A172 (cell line): ENCODE measurements around the gene EFNB1. TPM values are rescaled to one million over a fixed set of nuclear protein-coding genes. Genes with fewer than 3 reads are reported as not detected.

Experiments
- DNase-seq: peaks from one replicate; pipeline ENCODE4 v3.0.0-alpha.2; 2015; ENCODE audit warnings: low spot score
- total RNA-seq: library from RNA; depleted of rRNA; stranded (reverse); fragments of >200 nt; shearing (Covaris generic); gene quantifications from 2 replicates; pipeline ENCODE4 v1.2.3, GENCODE V29; 2014

The EFNB1 gene
- total RNA-seq, 1 experiment from 2014 or later = 6.7 TPM

DNA sequence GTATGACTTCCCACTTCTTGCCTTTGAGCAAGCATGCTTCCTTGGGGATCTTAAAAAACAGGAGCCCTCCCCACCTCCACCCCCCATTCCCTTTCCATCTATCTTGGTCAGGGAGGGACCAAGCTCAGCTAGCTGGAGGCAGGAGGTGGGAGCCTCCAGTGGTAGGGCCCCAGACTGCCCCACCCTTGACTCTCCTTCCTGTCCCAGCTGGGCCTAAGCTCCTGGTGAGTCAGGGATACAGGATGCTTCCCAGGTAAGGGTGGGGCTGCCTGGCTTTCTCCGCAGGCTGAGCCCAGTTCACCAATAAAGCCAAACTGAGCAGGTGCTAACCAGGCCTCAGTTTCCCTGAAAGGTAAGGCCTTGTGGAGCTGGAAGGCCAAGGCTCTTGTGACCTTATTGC is 15.2 kb downstream of the EFNB1 start:
- DNase-seq = no peak

DNA sequence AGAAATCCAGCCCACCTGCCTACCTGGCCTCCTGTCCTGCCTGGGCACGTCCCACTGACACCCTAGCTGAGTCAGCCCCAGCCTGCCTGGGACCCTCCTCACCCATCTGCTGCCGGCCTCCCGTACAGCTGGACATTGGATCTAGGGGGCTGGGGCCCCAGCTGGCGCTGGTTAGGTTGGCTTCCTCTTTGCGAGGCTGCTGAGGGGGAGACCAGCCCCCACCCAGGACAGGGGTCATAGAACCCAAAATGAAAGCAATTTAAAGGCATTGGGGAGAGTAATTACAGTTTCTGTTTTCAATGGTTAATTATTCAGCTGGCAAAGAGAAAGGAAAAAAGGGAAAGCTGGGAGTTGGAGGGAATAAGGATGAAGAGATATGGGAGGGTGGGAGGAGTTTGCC is 15.8 kb downstream of the EFNB1 start:
- DNase-seq = no peak

DNA sequence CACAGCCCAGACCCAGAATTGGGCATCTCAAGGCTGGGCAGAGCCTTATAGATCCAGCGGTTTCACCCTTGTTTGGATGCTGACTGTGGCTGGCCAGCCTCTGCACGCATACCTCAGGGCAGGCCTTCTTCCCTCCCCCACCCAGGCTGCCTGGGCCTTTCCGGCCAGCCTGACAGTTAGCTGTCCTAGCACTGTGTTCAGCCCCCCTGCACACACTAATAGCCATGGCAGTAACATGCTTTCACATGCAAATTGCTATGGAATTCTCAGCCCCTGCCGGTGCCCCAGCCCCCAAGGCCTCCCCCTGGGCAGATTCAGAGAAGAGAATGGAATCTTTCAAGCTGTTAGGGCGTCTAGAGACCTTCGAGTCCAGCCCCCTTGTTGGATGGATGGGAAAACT is 17.7 kb downstream of the EFNB1 start:
- DNase-seq = no peak

GRCh38 chrX:68847172-68847571 is 18.4 kb downstream of the EFNB1 start:
- no peak for DNase-seq

DNA sequence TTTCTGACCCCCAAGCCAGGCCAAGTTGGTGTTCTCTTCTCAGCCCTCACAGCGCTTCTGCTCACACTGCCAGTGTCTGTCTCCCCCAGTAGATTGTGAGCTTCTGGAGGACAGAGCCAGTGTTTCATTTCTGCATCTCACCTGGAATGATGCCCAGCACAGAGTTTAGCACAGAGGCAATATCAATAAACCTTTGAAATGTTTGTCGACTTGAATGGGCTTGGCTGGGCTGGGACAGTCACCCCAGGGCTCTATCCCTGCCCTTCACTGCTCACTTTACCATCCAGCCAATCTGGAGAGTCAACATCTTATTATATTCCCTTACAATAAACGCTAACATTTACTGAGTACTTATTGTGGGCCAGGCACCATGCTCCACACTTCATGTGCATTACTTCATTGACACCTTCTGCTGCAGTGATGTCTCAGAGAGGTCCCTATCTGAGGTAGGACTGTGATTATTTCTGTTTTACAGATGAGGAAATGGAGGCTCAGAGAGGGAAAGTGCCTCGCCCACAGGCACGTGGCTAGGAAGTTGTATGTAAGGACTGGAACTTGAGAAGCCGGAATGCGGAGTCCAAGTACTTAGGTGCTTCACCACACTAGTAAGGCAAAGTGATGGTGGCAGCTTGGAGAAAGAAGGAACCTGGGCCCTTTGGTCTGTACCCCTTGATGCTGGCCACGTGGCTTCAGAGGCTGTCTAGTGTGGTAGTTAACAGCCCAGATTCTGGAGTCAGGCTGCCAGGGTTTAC is 19.5 kb downstream of the EFNB1 start:
- DNase-seq = no peak

GRCh38 chrX:68851082-68851481 is 22.3 kb downstream of the EFNB1 start:
- no peak for DNase-seq

GRCh38 chrX:68852046-68852445 is 23.2 kb downstream of the EFNB1 start:
- no peak for DNase-seq

- DNase-seq = no peak
Measured at GRCh38 chrX:68853665-68854251, 24.9 kb downstream of the EFNB1 start.

DNA sequence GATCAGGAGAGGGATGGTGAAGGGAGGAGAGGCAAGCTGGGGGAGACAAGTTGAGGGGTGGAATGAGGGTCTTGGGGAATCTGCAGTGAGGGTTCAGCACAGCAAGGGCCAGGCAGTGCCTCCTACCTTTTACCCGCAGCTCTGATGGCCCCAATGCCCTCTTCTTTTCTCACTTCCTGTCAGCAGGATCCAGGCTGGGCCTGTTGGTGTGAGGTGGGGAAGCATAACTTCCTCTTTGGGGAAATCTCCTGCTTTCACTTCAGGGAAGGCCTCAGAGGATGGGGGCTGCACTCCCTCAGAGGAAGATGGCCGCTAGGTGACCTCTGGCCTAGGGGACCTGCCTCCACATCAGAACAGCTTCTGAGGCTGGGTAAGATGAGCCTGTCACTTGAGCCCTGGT is 36.5 kb downstream of the EFNB1 start:
- no peak for DNase-seq

- no peak for DNase-seq
Measured at GRCh38 chrX:68865926-68866325, 37.1 kb downstream of the EFNB1 start.

DNA sequence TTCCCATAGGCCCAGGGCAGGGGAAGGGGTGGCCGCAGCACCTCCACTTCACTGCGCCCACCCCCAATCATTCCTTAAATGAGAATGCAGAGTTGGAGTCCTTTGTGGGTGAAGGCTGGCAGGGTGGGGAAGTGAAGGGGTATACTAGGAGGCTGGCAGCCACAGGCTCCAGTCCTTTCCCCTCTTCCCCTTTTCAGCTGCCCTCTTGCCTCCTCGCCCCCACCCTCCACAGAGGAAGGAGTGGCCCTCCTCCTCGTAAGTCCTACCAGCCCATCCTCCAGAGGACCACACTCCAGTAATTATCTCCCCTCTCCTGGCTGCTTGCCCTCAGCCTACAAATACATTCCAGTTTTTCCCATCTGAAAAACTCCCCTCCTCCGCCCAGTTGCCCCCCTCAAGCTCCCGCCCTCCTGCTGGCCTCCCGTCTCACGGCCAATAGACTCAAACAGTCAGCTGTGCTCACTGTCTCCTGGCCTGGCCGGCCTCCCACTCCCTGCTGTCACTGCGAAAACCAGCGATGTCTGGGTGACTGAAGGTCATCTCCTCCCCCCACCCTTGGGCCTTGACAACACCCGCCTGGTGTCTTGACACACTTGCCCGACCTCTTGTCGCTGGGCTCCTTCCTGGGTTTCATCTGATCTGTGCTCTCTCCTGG is 38.8 kb downstream of the EFNB1 start:
- DNase-seq = no peak

- DNase-seq = no peak
Measured at GRCh38 chrX:68868316-68868715, 39.5 kb downstream of the EFNB1 start.

- DNase-seq = no peak
Measured at GRCh38 chrX:68868902-68869800, 40.3 kb downstream of the EFNB1 start.

DNA sequence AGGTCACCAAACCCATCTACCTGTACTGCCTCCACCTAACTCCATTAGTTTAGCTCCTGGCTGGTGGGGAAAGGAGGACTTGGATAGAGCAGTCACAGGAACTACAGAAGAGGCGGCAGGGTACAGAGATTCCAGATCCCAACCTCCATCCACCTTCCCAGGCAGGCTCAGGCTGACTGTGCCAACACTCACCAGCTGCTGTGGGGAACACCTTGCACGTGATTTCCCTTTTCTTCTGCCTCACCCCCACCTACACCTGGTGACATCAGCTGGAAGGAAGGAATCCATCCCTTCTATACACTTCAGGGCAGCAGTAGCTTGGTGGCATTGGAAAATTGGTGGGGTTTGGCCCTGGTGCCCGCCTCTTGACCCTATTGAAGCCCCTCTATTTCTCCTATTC is 41.5 kb downstream of the EFNB1 start:
- DNase-seq = no peak

DNA sequence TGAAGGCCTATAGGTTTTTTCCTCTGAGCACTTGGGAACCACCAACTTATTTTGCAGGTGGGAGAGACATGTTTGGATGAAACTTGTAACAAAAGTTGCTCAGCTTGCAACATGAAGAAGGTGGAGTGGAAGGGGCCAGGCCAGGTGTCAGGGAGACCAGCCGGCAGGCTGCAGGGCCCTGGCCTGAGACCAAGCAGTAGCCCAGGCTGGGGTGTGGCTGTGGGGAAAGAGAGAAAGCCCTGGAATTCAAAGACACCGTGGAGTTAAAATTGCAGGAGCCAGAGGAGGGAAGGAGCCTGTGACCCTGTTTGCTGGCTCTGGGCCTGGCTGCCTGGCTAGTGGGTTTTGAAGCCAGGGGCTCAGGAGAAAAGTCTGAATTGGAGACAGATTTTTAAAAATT is 43.4 kb downstream of the EFNB1 start:
- no peak for DNase-seq

DNA sequence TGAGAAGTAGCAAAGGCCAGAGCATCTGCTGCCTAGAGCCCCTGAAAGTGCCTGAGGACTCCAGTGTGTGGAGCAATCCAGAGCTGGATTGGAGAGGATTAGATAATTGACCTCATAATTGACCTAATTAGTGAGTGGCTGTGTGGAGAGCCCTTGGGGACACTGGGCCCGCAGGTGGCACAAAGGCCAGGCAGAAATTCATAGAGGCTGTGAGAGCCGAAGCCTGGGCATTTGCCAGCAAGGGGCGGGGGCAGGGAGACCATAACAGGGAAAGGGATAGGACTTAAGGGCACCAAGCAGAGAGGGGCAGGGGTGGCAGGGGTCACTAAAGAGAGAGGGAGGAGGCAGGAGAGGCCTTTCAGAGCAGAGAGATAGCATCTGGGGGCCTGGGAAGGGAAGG is 45.3 kb downstream of the EFNB1 start:
- DNase-seq = no peak

GRCh38 chrX:68876731-68877130 is 47.9 kb downstream of the EFNB1 start:
- DNase-seq = no peak

DNA sequence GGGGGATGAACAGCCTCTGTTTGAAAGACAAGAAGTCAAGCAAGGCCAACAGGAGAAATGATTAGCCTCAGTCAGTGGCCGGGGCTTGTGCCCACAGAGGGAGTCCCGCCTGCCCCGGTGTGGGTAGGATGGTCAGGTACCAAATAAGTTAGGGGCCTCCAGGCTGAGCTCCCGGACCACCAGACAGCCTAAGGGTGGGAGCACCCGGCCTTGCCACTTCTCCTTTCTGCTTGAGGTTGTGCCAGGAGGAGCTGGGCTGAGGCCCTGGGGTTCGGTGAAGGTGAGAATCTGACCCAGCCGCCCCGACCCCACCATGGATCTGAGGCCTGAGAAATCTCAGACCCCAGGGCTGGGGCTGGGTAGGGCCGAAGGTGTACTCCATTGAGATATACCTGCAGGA is 48.8 kb downstream of the EFNB1 start:
- no peak for DNase-seq

- no peak for DNase-seq
Measured at GRCh38 chrX:68878977-68879645, 50.3 kb downstream of the EFNB1 start.

DNA sequence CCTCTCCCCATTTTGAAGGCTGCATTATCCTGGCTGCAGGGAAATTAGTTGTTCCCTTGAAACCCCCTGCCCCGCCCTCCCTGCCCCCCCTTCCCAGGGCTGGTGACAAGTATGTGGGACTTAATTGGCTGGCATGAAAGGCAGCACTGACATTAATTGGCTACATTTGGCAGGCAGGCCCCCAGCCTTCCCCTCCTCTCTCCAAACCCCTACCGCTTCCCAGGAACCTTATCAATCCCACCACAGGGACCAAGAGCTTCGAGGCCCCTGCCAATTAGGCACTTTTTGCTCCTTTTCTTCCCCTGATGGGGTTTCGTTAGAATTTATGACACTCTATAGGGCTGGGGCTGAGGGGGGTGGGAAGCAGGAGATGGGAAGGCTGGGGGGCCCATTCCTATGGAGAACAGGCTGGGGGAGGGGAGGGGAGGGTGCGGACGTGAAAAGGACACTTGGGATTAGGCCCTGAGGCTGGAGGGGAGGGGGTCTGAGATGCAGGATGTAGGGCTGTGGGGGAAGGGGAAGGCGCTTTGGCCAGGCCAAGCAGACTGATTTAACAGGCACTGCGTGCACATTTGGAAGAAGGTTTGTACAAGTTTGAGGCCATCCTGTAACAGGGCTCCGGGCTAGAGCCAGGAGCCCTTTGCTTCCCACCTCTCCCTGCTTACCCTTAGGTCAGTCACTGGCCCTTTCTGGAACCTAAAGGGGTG is 52.2 kb downstream of the EFNB1 start:
- DNase-seq = no peak

- no peak for DNase-seq
Measured at GRCh38 chrX:68881911-68882310, 53.1 kb downstream of the EFNB1 start.
